NOMO-1 (cell line): ENCODE measurements around the gene RERE.
A peak's percentile ranks its signal among the peaks of the same experiment; 100 is the strongest.

ENCODE experiments used
- DNase-seq, 2 experiments: peaks; one replicate each; lab custom pipeline; 2025; ENCODE audit not compliant: unreplicated experiment in 2 of 2; lab: John Stamatoyannopoulos, UW

Gene RERE

GRCh38 chr1:8328271-8328670 lies 489.2 kb downstream of the RERE start:
- DNase-seq = no peak

- no peak for DNase-seq
Observed at GRCh38 chr1:8326265-8326664, 491.2 kb downstream of the RERE start.

GRCh38 chr1:8325771-8326170 lies 491.7 kb downstream of the RERE start:
- DNase-seq = no peak

GRCh38 chr1:8324176-8324810 lies 493.1 kb downstream of the RERE start:
- no peak for DNase-seq

- no peak for DNase-seq
Observed at GRCh38 chr1:8323706-8324105, 493.7 kb downstream of the RERE start.

- no peak for DNase-seq
Observed at GRCh38 chr1:8321612-8322011, 495.8 kb downstream of the RERE start.

- no peak for DNase-seq
Observed at GRCh38 chr1:8318436-8318835, 499.0 kb downstream of the RERE start.

- peak in 1 of 2 experiments; percentile 17 for DNase-seq
Observed at GRCh38 chr1:8317647-8318381, 499.6 kb downstream of the RERE start, which contains the start of gene SLC45A1. Gene SLC45A1, plus strand, starts transcription at chr1:8318114. Its CDS starts 6,216 bp downstream, at chr1:8324330.

- DNase-seq = no peak
Observed at GRCh38 chr1:8315573-8316475, 501.6 kb downstream of the RERE start.

GRCh38 chr1:8314346-8315280 lies 502.8 kb downstream of the RERE start:
- peak in 1 of 2 experiments; percentile 10 for DNase-seq

- DNase-seq = no peak
Observed at GRCh38 chr1:8313231-8313630, 504.2 kb downstream of the RERE start.

GRCh38 chr1:8312235-8313218 lies 504.9 kb downstream of the RERE start:
- no peak for DNase-seq

- no peak for DNase-seq
Observed at GRCh38 chr1:8311068-8311718, 506.2 kb downstream of the RERE start.

GRCh38 chr1:8307628-8308027 lies 509.8 kb downstream of the RERE start:
- no peak for DNase-seq

GRCh38 chr1:8303876-8304275 lies 513.6 kb downstream of the RERE start:
- no peak for DNase-seq

- no peak for DNase-seq
Observed at GRCh38 chr1:8303141-8303540, 514.3 kb downstream of the RERE start.
